HuH-7.5 (cell line): ENCODE data around the gene KIAA1217.

ENCODE experiments used
- DNase-seq: peaks from one replicate; pipeline ENCODE4 v3.0.0; 2011; ENCODE audit warnings: low spot score

The KIAA1217 gene

DNA sequence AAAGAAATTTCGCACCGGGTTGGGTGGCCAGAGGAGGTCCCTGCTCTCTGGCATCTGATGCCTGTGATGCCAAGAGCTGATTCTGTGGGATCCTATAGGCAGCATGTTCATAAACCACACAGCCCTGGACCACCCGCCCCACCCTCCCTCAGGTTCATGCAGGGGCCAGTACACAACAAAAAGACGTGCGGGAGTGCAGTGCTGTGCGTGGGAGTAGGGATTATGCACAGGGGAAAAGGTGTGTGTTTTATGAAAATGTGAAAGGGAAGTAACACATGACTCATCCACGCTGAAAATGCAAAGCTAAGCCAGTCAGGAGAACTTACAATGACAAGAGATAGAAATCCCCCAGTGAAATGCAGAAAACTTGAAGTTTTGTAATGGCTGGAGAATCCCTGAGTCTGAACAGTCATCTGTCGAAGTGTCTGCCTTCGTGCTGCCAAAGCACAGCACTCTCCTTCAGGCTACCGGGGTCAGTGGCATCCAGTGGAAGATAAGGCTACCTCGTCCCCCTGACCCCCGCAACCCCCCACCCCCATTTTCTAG lies 1.1 kb downstream of the KIAA1217 start:
- no peak for DNase-seq

DNA sequence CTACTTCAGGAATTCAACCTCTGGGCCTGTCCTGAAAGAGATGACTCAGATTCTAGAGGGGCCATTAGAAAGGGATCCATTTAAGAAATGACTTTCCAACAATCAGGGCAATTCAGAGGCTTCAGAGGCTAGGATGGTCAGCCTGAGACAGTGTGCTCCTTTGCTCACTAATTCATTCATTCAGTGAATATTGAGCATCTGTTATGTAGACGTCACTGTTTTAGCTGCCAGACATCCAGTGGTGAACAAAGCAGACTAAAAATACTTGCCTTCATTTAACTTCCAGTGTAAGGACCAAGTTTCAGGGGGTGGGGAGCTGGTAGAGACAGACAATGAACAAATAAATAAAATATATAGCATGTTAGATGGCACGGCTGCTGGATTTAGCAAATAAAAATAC lies 1.6 kb downstream of the KIAA1217 start:
- DNase-seq: no peak

DNA sequence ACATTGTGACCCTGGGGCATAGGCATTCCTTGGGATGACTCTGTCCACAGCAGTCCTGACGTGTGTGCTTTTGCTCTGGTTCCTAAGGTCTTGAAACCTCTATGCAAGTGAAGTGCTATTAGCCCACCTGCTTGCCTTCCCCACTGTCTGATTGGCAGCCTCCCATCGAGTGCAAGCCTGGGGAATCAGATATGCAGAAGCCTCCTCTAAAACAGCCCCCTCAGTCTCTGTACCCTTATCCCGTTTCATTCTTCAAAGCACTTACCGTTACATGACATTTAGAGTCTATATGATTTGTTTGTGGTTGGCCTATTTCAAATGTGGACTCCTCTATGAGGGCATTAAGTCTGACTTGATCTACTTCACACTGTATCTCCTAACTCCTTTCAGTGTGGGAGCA lies 4.3 kb downstream of the KIAA1217 start:
- no peak for DNase-seq

DNA sequence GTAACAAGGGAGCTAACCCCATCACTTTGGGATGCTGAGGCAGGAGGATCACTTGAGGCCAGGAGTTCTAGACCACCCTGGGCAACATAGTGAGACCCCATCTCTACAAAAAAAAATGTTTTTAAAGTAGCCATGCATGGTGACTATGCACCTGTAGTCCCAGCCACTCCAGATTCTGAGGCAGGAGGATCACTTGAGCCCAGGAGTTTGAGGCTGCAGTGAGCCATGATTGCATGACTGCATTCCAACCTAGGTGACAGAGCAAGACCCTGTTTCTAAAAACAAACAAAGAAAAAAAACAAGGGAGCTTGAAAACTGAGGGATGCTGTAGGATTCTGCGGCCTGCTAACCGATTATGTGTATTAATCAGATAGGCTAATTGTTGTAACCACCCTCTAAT lies 4.9 kb downstream of the KIAA1217 start:
- DNase-seq: no peak

DNA sequence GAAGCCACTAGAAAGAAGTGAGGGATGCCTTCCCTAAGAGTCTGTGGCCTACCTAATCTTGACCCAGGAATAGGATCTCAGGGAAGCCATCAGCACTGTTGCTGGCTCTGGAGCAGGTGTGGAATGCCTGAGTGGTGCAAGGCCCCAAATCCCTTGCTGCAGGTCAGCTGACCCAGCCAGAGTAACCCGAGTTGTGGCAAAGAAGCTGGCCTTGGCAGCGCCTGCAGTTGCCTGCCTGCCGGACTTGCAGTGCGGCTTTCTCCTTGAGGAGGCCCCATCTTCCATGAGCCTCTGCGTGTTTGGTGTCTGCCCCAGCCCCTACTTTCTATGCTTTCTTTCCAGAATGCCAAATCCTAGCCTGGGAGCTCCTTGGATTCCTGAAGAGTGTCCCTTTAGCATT lies 5.8 kb downstream of the KIAA1217 start:
- no peak for DNase-seq

DNA sequence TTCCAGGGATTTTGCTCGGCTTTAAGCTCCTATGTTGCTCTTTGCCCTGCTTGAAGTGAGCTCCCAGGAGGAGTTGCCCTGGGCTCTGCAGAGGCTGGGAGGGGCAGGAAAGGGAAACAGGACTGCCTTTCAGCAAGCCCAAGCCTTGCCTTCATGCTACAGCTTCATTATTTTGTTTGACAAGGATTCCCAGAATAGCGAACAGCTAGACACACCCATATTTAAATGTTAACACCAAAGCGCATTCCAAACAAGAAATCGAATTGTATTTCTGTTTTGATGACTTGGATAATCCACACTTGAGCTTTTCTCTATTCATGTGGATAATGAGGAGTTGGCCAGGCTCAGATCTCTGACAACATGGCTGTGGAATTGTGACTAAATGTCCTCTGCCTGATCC lies 6.3 kb downstream of the KIAA1217 start:
- DNase-seq: no peak

DNA sequence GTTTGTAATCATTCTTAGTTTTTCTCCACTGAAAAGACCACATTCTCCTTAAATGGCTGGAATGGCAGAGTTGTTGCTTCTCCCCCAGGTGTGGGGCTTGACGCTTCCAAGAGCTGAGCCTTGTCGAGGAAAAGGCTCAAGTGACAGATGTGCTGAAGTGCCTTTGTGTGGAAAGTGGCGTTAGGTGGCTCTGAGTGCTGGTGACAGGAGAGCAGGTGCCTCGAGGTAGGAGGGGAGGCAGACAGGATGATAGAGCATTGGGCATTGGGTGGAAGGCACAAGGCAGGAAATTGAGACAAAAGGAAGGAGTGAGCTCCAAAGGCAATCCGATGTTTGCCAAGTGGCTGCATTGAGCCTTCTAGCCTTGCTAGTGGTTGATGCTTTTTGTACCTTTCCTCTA lies 6.7 kb downstream of the KIAA1217 start:
- DNase-seq: no peak

DNA sequence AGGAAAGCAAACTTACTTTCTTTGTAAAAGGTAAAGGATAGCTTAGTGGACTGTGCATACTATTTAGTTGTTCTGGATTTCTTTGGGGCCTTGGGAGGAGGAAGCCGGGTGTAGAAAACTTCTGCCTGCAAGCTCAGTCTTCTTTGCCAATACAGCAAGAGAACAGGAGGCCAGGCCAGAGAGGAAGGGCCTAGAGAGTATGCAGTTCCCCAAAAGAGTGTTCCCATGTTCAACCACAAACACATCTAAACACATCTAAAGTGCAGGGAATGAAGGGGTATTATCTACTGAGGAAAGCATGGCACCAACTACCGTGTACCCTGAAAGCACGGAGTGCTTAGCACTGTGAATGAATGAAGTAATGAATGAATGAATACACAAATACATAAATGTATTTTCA lies 11.0 kb downstream of the KIAA1217 start:
- DNase-seq: no peak

DNA sequence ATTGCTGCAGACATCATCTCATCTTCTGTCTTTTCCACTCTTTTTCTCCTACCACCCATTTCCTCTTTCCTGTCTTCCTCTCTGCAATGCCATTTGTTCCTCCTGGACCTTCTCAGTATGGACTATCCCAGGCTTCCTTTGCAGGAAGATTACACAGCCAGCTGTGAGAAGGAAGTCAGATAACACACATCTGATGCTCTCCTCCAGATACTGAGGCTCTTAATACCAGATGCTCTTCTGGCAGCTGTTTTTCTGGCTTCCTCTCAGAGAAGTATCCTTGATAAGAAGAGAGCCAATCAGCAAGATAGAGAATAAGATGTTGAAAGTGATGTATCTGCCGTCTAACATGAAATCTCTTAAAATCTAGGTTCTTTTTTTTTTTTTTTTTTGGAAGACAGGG lies 14.4 kb downstream of the KIAA1217 start:
- DNase-seq: no peak

DNA sequence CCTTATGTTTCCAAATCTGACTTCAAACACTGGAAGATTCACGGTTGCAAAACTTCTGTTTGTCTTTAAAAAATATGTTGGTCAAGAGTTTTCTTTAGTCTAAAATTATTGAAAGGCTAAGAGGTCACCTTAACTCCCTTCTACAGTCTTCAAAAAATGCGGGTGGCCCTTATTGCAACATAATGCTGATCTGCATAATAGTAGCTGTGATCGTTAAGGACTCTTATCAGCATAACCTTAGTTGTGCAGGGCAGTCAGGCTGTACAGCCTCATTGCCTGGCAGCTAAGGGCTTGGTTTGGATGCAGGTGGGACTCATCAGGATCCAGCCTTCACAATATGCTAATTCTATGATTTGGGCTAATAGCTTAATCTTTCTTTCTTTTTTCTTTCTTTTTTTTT lies 15.0 kb downstream of the KIAA1217 start:
- DNase-seq: no peak

DNA sequence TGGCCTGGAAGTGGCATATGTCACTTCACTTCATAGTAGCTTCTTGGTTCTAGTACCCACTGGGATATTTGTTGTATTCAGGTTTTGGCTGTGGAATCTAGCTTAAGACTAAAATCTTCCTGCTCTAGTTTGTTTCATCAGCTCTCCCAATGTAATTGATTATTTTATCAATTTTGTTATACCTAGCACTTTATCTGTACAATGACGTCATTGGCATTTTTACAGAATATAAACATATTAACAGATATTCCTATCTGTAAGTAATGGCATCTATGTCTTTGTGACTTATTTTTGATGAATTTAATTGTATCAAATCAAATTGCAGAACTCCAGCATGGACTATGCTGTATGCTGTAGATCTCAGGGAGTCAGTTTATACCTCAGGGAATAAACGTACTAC lies 19.7 kb downstream of the KIAA1217 start:
- DNase-seq: no peak

DNA sequence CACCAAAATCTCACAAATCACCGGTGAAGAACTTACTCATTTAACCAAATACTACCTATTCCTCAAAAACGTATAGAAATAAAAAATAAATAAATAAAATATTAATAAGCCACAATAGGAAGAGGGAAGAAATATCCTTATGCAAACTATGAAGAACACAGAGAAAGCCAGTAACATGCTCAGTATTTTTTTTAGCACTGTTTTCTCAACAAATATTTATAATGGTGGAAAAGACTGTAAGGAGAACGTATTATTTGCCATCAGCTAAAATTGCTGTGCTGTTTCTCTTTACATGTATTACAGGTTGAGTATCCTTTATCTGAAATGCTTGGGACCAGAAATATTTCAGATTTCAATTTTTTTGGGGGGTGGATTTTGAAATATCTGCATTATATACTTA lies 21.0 kb downstream of the KIAA1217 start:
- no peak for DNase-seq

DNA sequence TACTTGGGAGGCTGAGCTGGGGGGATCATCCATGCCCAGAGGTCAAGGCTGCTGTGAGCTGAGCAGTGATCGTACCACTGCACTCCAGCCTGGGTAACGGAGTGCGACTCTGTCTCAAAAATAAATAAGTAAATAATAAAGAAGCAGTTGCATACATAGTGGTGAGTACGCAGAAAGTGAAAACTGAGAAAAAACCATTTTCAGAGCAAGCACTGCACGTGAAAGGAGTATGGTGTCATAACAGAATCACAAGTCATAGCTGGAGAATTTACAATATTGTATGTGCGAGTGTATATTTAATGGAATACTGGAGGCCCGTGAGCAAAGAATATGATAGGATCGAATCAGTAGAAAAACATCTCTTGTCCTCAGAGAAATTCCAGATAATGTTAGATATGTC lies 22.3 kb downstream of the KIAA1217 start:
- no peak for DNase-seq

DNA sequence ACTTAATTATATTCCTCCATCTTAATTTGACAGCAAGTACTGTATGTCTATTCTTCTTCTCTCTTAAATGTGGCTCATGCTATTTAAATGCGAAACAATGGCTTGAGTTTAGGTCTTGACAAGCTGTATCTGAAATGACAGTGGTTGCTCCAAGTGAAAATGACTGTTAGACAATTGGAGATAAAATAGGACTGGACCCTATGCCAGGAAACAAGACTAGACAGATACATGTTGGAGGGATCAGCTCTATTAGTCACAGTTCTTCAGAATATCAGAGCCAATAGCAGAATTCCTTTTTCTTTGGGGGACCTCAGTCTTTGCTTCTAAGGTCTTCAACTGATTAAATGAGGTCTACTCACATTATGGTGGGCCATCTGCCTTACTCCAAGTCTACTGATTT lies 25.8 kb downstream of the KIAA1217 start:
- no peak for DNase-seq

DNA sequence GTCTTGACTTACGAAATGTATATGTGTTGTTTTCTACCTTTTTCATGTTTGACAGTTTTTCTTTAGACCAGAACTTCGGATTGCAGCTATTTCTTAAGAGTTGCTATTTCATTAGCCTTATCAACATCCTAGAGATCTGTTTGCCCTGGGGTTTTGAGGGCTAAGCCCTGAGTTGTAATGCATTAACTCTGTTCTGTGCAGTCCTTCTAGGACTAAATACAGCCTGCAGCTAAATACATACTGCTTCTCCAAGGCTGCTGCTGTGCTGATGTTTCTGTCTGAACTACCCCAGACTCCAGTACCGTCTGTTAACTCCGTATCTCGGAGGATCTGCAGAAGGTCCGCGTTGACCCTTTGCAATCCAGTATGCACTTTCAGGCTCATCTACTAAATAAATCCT lies 26.5 kb downstream of the KIAA1217 start:
- no peak for DNase-seq

DNA sequence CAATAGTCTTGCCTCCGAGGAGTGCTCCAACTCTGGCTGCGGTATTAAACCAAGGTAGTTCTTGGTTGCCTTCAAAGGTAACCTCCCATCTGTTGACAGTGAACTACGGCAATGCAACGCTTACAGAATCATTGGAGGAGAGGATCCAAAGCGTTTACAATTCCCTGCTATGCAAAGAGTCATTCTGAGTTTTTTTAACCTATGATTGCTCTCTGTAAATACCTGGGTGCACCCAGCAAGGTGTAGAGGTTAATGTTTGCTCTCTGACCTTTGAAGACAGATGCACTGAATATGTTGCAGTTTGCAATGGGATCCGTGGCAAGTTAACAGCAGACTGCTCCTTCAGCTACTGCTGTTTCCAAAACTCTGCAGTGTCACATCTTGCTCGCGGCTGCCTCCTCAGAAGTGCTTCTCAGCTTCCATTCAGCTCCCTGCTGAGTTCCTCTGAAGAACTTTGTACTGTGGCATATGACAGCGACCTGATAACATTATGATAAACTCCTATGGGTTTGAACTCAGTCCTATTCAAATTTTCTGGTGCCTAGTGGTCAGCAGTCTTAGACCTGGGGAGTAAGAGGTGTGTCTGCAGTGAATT lies 29.0 kb downstream of the KIAA1217 start:
- no peak for DNase-seq

DNA sequence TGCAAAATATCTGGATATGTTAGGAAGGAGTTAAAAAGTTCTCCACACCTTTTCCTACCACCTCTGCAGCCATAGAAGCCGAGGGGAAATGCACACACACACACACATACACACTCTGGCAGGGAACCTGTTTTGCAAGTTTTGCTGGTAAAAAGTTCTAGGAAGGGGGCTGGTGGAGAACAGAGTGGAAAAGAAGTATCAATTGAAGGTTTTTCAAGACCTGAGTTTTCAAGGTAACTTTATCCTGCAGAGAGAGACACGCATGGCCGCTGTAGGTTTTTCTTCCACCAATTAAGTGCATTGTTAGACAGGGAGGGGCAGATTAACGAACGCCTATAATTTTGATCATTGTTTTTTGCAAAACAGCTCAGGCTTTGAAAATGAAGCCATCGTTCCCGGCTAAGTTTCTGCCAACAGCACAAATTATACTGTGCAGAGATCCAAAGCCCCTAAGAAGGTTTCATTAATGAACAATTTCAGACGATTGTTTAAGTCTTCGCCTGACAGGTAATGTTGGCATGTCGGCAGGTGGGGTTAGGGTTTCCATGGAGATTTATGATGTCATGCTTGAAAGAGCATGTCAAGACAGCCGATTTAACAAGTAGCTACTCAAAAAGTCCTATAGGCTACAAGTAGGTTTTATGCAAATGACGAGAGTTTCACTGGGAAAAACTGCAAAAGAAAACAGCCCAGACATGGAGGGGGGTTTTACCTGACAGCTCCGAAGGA lies 29.7 kb downstream of the KIAA1217 start:
- no peak for DNase-seq

DNA sequence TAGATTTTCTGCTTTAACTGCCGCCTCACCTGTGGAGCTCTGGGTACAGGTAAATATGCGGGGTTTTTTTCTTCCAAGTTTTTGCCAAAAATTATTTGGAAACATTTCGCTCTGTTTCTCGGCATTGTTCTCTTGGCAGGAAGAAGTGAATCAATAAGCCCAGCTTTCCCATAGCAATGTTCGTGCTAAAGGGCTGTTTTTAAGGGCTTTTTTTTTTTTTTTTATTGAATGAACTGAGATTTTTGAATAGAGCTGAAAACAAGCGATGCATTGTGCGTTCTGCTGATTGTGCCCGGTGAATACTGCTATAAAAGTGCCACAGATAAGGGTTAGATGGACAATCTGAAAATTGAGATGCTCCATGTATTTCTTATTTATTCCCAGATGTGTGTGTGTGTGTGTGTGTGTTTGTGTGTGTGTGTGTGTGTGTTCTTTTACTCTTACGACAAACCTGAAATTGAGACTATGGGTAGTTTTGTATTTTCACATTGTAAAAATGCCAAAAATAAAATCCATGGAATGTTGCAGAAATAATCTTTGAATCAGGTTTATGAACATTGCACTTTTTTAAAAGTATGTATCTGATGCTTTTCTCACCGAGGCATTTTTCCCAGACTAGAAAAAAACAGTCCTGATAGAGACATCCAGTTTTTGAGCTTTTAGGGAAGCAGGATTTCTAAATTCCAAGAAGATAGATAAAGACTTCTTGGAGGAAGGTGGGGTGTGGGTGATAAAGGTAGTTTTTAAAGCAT lies 30.5 kb downstream of the KIAA1217 start:
- no peak for DNase-seq

DNA sequence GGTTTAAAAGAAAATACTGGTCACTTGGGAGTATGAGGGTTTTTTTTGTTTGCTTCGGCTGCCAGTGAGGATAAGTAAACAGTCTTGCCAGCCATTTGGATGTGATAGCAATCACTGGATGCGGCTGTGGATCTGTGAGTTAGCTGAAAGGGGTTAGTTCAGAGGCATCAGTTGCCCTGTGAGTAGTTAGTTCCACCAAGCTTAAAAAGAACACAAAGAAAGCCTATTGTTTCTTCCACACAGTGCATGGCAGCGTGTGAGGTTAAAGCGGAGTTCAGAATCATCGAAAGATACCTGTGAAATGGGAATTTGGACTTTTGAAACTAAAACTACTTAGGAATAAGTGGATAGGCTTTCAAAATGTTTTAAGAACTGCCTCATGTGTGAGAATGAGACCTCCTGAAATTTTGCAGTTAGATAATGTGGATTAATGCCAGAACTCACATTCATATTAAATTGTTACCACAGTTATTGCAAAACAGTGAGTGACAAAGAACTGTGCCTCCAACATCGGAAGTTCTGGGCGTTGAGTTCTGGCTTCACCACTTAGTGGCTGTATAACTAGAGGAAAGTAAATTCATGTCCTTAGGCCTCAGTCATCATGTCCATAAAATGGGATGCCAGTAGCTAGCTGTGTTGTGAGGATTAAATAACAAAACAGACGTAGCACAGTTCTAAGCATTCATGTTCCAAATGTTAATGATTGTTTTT lies 31.3 kb downstream of the KIAA1217 start:
- DNase-seq: no peak

DNA sequence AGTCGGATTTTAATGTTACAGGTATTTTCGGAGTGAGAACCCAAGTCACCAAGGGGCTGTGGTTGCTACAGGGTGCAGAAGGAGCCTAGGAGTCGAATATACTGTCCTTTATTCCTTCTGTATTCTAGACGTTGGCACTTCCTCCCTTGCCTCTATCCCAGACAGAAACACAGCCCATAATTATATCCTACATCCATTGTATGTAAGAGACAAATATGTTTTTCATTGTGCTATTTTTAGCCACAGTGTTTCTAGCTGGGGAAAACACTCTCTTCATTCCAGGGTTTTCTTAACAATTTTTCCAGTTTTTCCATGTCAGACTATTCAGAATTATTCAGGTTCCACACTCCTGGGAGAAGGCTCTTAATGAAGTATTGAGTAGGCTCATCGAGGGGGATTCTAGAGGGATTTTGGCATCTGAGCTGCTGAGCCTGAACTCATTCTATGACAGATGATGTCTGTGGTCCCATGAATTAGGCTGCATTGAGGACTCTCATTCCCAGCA lies 32.6 kb downstream of the KIAA1217 start:
- DNase-seq: no peak

DNA sequence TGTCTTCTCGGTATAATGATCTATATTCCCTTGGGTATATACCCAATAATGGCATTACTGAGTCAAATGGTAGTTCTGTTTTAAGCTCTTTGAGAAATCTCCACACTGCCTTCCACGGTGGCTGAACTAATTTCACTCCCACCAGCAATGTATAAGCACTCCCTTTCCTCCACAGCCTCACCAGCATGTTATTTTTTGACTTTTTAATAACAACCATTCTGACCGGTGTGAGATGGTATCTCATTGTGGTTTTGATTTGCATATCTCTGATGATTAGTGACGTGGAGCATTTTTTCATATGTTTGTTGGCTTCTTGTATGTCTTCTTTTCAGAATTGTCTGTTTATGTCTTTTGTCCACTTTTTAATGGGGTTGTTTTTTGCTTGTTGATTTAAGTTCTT lies 33.6 kb downstream of the KIAA1217 start:
- no peak for DNase-seq

DNA sequence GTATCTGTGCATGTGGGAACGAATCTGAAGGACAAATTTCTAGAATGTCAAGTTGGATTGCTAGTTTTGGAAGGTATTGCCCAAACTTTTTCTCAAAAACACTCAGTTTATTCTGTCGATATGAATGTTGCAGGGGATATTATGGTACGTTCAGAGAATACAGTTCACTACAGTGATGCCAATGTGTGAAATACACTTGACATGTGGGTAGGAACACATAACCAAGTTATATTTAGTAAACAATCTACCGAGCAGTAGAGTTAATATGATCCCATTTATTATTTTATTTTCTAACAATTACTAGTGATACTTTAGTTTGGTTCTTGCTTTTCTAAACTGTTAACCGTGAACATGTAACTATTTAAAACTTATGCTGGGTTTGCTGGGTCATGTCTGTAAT lies 37.4 kb downstream of the KIAA1217 start:
- DNase-seq: no peak
